Pons (tissue), 1 donor: ENCODE measurements around the gene RAB17.

Experiments
- DNase-seq: peaks from one replicate; pipeline ENCODE4 v3.0.0-alpha.2; 2016; ENCODE audit warnings: low spot score

The RAB17 gene

GRCh38 chr2:237558961-237559641, 31.4 kb downstream of the RAB17 start:
- no peak for DNase-seq

- no peak for DNase-seq
These were observed 32.9 kb downstream of the RAB17 start for GRCh38 chr2:237557633-237558015.

- DNase-seq: no peak
These were observed 33.5 kb downstream of the RAB17 start for GRCh38 chr2:237556773-237557632.

GRCh38 chr2:237555560-237555959, 35.0 kb downstream of the RAB17 start:
- no peak for DNase-seq

GRCh38 chr2:237553948-237554347, 36.6 kb downstream of the RAB17 start:
- no peak for DNase-seq

GRCh38 chr2:237552908-237553307, 37.6 kb downstream of the RAB17 start:
- no peak for DNase-seq

GRCh38 chr2:237551071-237551574, 39.4 kb downstream of the RAB17 start:
- no peak for DNase-seq

- no peak for DNase-seq
These were observed 40.7 kb downstream of the RAB17 start for GRCh38 chr2:237549643-237550415.

- no peak for DNase-seq
These were observed 41.3 kb downstream of the RAB17 start for GRCh38 chr2:237549216-237549615.

- DNase-seq: no peak
These were observed 42.6 kb downstream of the RAB17 start for GRCh38 chr2:237547841-237548416.

- DNase-seq: no peak
These were observed 43.6 kb downstream of the RAB17 start for GRCh38 chr2:237546876-237547395.

GRCh38 chr2:237546040-237546875, 44.3 kb downstream of the RAB17 start:
- DNase-seq: no peak

GRCh38 chr2:237542001-237542704, 48.4 kb downstream of the RAB17 start:
- no peak for DNase-seq

GRCh38 chr2:237541243-237541642, 49.3 kb downstream of the RAB17 start:
- DNase-seq: no peak

- no peak for DNase-seq
These were observed 49.7 kb downstream of the RAB17 start for GRCh38 chr2:237540823-237541222.

GRCh38 chr2:237540223-237540775, 50.2 kb downstream of the RAB17 start:
- DNase-seq: no peak

GRCh38 chr2:237539681-237540080, 50.9 kb downstream of the RAB17 start:
- DNase-seq: no peak

- no peak for DNase-seq
These were observed 51.6 kb downstream of the RAB17 start for GRCh38 chr2:237538901-237539300.

GRCh38 chr2:237538001-237538720, 52.4 kb downstream of the RAB17 start:
- no peak for DNase-seq
